GM18867 (cell line): ENCODE results near the gene NCKAP5L.

Source experiments
- ATAC-seq: cut with Tn5 transposase; IDR thresholded peaks from one replicate; pipeline ENCODE4 v1.9.1; 2021; ENCODE audit warnings: mild to moderate bottlenecking, moderate library complexity; ENCODE audit not compliant: unreplicated experiment

The NCKAP5L gene

DNA sequence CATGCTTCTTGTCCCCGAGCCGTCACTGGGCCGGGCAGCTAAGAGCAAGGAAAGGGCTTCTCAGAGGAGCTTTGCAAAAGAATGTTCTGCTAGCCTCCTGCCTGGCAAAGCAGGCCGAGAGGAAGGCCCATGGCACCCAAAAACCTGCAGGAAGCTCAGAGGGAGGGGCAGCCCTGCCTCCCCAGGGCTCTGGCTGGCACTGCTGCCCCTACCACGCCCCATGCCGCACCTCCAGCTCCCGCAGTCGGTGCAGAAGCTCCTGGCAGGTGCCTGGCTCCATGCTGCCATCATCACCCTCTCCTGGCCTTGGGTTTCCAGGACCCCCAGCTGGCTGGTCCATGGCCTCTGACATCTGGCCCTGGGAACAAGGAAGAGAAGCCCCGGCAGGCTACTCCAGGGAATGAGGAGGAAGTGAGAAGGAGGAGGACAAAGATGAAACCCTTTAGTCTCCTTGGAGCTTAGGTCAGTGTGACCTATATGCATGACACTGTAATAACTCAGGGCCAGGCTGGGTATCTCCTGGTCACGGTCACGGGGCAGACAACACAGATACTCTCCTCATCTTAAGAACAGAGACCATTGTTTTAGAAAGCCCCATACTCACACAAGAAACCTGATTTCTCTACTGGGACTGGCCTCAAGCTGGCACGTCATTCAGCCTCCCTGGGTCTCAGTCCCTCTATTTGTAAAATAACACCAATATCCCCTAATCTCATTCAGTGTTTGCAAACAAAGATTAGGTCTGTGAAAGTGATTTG, 24.3 kb downstream of the NCKAP5L start:
- ATAC-seq, result no peak

DNA sequence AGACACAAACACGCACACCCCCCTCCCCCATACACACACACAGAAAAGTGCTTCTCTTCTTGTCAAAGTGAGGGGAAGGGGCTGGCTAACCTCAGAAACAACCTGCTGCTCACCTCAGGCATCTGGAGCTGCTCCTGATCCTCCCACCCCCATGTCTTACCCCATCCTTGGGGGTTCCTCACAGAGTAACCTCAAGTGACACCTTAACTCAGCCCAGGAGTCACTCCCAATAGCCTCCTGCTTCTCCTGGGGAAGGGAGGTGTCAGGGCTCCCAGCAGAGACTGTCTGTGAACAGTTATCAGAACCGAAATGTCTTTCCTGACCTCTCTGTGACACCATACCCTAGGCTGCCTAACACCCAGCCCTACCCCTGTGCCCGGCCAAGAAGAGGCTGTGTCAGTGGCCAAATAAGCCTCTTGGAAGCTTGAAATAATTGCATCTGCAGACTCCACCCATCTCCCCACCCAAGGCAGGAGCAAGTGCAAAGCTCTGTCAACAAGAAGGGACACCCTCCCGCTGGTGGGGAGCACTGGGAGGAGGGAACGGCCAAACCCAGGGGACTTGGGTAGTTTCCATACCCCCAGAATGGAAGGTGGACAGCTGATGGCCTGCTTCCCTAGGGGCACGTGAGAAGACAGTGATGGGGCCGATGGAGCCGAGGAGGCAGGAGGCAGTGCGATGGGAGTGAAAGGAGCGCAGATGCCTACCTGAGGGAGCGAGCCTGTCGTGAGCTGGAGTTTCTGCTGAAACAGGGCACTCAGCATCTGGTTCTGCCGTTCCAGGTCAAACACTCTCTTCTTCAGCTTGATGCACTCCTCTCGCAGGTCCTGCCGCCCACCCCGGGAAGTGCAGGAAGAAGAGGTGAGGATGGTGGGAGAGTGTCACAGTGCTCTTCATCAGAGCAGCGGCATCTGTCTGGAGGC, 26.8 kb downstream of the NCKAP5L start:
- no peak for ATAC-seq

DNA sequence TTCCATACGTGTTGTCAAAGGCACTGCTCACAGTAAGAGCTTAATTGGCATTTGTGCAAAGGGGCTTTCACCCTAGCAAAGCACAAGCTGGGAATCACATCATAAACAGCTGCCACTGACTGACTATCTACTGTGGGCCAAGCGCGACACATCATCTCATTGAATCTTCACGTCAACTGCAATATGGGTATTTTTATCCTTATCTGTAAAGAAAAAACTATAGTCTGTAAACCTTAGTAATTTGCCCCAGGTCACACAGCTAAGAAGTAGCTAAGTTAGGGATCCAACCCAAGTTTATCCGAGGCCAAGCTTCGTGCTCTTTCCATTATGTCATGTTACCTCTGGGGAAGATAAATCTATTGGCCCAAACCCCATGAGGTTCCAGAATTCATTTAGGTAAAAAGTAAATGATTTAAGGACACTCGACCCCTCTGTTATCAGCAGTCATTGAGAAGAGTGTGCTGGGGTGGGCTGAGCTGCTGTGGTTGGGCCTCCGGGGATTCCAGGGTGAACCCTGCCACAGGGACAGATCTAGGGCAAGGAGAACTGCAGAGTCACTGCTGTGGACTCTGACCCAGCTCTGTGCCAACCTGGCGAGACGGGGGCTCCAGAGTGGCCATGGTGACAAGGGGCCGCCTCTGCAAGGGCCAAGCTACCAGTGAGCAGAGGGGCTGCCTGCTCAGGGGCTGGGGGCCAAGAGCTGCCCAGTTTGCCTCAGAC, 27.6 kb downstream of the NCKAP5L start:
- no peak for ATAC-seq

DNA sequence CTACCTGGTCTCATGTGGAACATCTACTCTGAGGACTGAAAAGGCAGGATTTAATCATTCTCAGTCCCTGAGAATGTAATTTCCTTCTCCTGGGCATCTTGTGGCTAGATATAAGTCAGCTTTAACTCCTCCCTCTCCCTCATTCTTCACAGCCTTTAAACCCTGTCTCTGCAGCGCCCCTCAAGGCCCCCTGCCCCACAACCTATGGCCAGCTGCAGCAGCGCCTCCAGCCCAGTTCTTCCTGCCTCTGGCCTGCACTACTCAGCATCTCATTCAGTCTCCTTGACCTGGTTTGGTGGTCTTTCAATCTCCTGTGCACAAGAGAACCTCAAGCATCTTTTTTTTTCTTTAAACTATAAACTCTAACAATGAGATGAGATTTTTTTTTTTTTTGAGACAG, 29.3 kb downstream of the NCKAP5L start:
- no peak for ATAC-seq

DNA sequence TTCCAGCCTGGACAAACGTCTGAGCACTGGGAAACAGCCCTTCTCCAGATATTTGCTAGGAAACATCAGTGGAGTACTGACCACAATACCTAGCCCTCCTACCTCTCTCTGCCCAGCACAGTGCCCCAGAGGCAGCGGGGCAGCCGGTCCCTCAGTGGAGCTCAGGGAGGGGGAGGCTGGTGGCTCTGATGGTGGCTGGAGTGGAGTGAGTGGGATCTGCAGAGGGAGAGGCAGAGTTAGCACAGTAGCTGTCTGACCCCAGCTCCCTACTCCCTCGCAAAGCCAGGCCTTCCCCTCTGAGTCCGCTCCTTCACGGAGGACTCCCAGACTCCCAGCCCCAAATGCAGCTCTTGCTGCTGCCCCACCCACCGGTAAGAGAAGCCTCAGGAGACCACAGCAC, 30.0 kb downstream of the NCKAP5L start:
- ATAC-seq, result no peak

DNA sequence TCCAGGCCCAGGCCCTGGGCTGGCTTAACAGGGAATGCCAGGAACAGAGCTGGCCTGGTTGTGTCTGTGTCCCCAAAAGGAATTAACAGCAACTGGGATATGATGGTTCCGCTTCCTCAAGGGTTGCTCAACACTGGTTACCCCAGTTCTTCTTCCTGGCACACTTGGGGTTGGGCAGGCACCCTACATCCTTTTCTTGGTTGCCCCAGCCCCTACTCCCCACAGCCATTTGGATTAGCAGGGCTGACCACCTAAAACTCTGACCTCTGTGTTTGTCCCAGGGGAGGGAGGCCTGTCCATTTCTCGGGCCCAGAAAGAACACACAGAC, 30.8 kb downstream of the NCKAP5L start:
- ATAC-seq, result no peak

DNA sequence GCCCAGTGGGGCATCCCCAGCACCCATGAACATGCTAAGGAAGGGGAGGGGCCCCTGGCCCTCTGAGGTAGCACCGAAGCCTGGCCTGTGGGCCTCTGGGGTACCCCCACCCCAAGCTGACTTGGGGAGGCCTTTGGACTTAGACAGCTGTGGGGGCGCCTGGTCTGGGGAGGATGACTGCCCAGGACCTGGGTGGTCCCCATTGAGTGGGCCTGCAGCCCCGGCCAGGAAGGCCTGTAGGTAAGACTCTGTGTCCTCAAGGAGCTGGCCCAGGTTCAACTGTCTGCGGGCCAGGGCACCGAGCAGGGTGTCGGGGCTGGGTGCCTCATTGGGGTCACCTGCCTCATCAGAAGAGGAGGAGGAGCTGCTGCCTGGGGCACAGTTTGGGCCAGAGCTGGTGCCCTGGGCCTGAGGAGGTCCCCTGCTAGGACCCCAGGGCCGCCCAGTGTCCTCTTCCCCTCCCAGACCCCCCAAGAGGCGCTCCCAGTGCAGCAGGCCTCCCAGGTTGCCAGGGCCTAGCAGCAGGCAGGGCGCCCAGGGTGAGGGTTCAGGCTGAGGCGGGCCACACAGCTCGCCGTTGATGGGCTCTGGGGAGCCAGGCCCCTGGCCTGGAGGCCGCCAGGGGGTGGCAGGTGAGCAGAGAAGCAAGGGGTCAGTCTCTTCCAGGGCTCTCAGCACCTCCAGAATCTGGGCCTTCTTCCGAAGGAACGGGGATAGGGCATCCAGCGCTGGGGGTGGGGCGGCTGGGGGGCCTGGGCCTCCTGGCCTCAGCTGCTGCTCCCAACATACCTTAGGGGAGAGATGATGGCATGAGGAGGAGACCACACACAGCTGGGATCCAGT, 31.4 kb downstream of the NCKAP5L start:
- ATAC-seq, result no peak

DNA sequence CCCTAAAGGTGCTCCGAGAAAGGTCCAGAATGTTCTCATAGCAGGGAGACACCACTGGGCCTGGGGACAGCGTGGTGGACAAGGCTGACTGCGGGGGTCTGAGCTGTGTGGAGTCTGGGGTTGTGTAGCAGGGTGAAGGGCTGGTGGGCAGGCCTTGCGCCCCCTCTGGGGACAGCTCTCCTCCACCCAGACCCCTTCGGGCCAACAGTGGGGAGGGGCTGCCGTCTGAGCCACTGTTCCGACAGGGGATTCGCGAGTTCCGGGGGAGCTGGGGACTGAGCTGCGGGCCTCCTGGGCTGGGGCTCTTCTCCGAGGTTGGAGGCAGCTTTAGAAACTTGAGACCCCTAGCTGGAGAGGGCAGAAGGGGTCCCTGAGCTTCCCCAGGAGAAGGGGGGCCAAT, 32.1 kb downstream of the NCKAP5L start:
- ATAC-seq, result no peak

DNA sequence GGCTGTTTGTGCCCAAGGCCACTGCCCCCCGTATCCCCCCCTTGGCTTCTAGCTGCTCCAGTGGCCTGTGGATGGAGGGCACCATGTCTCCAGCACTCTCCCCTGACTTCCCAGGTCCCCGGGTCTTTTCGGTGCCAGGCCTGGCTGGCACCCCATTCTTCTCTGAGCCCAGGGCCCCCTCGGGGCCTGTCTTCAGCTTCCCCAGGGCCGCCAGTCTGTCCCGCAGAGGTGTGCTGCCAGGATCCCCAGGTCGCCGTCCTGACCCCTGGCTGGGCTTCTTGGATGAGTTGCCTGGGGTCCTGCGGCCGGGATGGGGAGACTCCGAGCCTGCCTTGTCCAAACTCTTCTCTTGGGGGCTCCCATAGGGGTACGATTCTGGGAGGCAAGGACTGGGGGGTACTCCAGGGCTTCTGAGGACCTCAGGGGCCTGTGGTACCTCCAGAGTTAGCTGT, 32.5 kb downstream of the NCKAP5L start:
- ATAC-seq, result no peak

DNA sequence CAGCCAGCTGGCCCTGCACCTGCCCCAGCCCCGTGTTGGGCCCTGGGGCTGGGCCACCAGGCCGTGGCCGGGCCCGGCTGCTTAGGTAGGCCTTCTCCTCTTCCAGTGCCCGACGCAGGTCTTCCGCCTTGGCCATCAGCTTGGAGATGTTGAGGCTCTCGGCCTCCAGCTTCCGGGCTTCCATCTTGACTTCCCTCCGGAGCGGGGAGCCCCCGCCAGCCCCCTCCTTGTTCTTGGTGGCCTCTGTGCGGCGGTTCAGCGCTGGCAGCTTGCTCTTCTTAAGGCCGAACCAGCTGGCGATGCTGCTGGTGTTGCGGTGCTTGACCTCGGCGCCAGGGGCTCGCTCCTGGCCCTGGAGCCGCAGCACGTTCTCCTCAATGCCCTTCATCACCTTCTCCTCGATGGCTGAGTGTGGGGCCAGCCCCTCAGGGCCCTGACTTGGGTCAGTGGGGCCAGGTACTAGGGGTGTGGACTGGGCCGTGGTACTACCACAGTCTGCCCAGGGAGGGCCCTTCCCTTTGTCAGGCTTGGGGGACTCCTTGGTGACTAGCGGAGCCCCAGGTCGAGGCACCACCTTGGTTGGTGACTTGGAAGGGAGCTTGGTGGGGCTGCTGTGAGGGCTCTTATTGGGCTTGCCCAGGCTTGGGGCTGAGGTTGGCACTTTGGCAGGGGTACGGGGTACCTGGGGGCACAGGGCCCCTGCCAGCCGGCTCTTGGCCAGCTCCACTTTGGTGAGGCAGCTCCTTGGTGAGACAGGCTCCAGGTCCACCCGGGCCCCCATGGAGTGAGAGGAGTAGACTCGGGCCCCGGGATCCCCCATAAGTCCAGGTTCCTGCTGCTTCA, 33.2 kb downstream of the NCKAP5L start:
- no peak for ATAC-seq

DNA sequence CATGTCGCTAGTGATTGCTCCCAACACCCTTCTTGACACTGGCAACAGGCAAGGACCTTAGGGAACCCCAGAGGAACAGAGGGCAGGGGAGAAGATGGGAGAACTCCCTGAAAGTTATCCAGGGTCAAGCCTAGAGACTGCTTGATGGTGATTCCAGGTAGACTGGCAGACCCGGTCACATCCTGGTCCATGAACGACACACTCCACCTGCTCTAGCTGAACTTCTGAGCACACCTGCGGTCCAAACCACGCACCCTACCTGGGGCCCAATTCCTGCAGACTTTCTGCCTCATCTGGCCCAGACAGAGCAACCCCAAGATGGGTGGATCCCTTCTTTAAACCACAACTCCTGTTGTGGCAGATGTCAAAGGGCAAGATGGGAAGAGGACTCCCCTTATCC, 34.2 kb downstream of the NCKAP5L start:
- no peak for ATAC-seq

DNA sequence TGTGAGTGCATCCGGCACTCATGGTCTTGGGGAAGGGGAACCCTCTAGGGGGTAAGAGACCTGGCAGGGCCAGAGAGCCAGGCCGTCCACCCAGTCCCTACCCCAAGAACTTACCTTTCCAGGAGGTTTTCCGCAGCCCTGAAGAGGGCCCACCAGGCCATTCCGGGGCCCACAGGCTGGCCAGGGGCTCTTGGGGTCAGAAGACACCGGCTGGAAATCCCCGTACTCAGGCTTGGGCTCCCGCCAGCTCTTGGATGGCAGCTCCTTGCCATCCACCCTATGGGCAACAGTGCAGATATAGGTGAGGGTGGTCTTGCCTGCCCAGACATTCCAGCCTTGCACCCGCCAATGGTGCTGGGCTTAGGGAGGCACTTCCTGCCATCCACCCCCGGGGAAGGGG, 34.6 kb downstream of the NCKAP5L start:
- ATAC-seq, result no peak

DNA sequence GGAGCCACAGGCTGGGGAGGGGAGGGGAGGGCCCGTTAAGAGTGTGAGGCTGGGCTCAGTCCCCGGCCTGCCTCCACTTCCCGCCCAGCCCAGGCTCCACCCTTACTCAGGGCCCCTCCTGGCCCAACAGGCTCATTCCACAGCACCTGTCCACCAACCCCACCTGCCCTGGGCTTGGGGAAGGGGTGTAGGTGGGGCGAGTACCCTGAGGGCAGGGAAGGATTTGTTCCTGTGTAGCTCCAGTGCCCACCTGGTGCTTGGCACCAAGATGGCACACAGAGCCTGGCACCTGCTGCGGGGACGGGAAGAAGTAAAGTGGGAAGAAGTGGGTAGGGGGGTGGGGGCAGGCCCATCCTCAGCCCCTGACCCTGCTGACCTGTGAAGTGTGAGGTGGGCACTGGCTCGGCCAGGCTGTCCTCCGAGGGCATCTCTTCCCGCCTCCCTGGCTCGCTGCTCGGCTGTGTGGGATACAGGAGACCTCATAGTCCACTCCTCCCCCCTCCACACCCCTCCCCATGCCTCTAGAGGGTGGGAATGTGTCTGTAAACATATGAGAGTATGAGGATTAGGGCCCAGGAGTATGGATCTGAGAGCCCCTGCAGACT, 35.1 kb downstream of the NCKAP5L start:
- no peak for ATAC-seq

DNA sequence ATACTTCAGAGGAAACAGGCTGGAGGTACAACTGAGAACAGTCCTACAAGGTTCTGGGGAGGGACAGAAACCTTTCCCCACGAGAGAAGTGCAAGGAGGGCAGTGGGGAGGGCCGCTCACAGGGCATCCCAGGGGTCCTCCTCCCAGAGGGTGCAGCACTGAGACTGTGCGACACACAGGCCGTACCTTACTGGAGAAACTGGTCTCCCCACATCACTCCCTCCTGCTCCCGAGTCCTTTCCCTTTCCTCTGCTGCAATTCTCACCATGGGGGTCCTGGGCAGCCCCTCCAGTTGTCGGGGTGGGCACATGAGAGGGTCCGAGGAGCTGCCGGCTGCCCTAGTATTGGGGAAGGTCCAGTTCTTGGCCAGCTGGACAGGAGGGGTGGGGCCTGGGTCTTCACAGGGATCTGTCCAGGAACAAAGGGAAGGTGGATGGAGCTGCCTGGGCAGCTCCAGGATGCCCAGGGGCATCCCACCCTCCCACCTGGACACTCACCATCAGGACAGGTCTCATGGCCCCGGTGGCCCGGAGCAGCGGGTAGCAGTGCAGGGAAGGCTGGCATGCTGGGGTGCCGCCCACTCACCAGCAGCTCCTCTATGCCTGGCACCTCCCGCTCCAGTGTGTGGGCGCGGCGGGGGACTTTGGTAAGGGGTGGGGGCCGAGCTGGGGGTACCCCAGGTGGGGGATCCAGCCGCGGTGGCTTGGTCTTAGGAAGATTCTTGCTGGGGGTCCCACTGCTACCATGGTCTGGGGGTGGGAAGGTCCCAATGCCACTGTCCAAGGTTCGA, 35.8 kb downstream of the NCKAP5L start:
- no peak for ATAC-seq

DNA sequence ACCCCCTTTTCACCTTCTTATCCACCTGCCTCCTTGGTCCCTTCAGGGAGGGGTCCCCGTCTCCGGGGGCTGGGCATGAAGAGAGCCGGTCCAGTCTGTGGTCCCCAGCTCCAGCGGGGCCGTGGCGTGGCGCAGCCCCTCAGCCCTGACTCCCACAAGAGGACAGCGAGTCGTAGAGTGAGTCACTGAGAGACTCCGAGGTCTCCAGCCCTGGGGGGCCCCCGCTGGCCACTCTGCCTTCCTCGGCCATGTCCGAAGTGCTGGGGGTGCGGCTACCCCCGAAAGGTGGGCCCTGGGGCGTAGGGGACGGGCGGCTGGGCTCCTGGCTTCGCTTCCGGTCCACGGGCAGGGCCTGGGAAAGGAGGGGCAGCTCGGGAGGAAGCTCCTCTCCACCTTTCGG, 36.5 kb downstream of the NCKAP5L start:
- no peak for ATAC-seq

DNA sequence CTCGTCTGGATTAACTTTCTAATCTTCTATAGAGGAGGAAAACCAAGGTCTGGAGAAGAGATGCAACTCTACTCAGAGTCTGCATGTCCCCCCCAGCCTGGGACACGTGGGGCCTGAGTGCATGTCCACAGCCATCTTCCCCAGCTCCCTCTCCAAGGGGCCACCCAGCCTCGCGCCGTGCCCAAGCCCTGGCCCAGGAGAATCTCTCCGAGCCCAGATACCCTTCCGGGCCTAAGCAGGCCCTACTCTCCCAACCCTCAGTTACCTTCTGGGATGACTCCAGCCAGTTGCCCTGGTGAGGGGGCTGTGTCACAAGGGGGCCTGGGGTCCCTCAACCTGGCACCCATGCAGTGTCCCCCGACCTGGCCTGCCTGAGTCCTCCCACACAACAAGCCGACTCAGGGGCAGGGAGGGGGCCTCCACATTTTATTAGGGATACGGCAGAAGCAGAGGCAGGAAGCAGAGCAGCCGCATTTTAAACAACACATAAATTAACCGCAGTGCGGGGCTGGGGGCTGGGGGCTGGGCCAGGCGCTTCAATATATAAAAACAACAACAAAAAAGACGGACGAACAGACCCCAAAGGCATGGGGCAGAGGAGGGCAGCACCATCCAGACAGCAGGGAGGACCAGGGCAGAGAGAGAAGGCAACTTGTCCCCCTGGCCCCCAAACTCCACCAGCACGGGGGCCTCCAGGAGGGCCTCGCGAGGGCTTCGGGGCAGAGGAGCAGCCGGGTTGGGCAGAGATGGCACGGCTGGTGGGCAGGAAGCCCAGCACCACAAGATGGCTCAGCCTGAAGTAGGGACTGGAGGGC, 37.3 kb downstream of the NCKAP5L start:
- ATAC-seq, result no peak

DNA sequence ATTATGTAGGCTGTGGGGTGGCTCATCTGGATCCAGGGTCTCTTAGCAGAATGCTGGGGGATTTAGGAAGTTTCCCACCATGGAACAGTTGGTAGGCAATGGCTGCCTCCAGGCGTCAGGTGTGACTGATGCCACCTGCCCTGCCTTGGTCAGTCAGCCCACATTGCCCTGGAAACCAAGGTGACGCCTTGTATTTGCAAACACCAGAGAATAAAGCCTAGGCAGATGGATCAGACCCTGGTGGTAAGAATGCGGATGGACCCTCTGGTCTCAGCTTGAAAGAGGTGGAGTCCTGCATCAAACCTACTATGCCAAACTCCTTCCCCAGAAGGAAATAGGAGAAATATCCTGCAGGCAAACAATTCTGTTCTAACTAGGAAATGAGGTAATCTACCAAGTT, 38.2 kb downstream of the NCKAP5L start:
- ATAC-seq, result no peak

DNA sequence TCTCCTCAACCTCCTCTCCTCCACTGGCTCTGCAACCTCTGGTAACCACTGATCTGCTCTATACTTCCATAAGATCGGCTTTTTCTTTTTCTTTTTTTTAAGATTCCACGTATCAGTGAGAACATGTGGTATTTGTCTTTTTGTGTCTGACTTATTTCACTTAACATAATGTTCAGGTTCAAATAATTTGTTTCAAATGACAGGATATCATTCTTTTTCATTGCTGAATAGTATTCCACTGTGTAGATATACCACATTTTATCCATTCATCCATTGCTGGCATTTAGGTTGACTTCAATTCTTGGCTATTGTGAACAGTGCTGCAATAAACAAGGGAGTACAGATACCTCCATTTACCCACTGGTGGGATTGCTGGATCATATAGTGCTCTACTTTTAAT, 40.5 kb downstream of the NCKAP5L start:
- no peak for ATAC-seq
